ENCODE data around the gene ARHGEF16.
A peak's percentile ranks its signal among the peaks of the same experiment; 100 is the strongest.

DNA sequence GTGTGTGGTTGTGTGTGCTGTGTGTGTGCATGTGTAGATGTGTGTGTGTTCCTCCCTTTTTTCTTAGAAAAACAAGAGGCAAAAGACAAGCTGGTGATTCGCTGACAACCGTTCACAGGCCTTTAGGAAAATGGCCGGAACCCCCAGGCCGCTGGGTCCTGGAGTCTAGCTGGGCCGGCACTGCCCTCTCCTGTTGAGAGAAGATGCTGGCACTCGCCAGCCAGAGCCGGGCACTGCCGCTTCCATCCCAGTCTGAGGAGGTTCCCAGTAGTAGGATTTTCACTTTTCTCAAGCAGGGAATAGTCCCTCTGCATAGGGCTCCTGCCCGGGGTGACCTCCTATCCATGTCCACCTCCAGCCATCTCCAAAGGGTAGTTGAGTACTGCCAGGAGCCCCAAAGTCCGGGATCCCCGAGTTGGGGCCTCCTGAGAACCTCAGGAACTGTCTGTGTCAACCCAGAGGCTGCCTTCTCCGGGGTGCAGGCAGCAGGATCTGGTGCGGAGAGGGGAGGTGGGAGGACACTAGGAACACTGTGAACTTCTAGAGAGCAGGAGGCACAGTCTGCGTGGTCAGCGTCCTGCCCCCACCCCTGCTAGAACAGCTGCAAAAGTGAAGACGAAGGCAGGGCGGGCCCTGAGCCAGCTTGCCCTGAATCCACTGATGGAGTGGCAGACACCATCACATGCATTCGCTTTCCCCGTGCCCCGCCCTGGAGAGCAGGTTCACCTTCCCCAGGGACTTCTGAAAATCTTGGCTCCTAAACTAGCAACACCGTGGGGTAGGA is 44.1 kb upstream of the ARHGEF16 start:
- TF ChIP-seq, protein P1, sequence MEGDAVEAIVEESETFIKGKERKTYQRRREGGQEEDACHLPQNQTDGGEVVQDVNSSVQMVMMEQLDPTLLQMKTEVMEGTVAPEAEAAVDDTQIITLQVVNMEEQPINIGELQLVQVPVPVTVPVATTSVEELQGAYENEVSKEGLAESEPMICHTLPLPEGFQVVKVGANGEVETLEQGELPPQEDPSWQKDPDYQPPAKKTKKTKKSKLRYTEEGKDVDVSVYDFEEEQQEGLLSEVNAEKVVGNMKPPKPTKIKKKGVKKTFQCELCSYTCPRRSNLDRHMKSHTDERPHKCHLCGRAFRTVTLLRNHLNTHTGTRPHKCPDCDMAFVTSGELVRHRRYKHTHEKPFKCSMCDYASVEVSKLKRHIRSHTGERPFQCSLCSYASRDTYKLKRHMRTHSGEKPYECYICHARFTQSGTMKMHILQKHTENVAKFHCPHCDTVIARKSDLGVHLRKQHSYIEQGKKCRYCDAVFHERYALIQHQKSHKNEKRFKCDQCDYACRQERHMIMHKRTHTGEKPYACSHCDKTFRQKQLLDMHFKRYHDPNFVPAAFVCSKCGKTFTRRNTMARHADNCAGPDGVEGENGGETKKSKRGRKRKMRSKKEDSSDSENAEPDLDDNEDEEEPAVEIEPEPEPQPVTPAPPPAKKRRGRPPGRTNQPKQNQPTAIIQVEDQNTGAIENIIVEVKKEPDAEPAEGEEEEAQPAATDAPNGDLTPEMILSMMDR (IDR thresholded peaks at IDR 0.05), result peak in 6 of 7 experiments; percentile 12 to 60 (median 51)
- no peak for TF ChIP-seq POLR2A (IDR thresholded peaks at IDR 0.05)

Measured in body of pancreas (tissue), 4 donors.